Natural killer cell treated with Interleukin-12 subunit alpha and Interleukin-12 subunit beta and Interleukin-15 and Interleukin-18, amount 100 ng/mL, for 72 hours (primary cell): ENCODE data around the gene CADM1. TPM values are rescaled to one million over a fixed set of nuclear protein-coding genes. Genes with fewer than 3 reads are reported as not detected.

Experiments used
- ATAC-seq, 2 donors: fragments of 150-1000 bp; cut with Tn5 transposase in 1 of 2; sonication (Bioruptor Pico), chemical (Tn5 transposase) in 1 of 2; 2 replicates each; pipeline ENCODE4 v1.10.0; 2021
- DNase-seq: peaks from one replicate; pipeline ENCODE4 v3.0.0; 2022; ENCODE audit warnings: low spot score
- H3K27ac Mint-ChIP-seq, 2 donors: 1 replicate in 1 of 2; 2 replicates in 1 of 2; pipeline ENCODE4 v1.8.0; 2022; ENCODE audit warnings: mixed read lengths in 2 of 2, mild to moderate bottlenecking in 1 of 2, moderate library complexity in 1 of 2
- H3K27me3 Mint-ChIP-seq, 2 donors: 1 replicate in 1 of 2; 2 replicates in 1 of 2; pipeline ENCODE4 v1.8.0; 2022; ENCODE audit warnings: mixed read lengths in 2 of 2
- H3K36me3 Mint-ChIP-seq: one replicate; pipeline ENCODE4 v1.8.0; 2022; ENCODE audit warnings: mixed read lengths
- H3K4me1 Mint-ChIP-seq, 2 donors: 1 replicate in 1 of 2; 2 replicates in 1 of 2; pipeline ENCODE4 v1.8.0; 2022; ENCODE audit warnings: low read depth in 2 of 2, mixed read lengths in 2 of 2, mild to moderate bottlenecking in 1 of 2
- H3K4me3 Mint-ChIP-seq: one replicate; pipeline ENCODE4 v1.8.0; 2022; ENCODE audit warnings: mixed read lengths
- H3K9me3 Mint-ChIP-seq: 2 replicates; pipeline ENCODE4 v1.8.0; 2022; ENCODE audit warnings: mixed read lengths
- total RNA-seq, 2 donors: library from RNA; stranded (reverse); gene quantifications; one replicate each; pipeline ENCODE4 v1.2.3, GENCODE V29; 2022

The CADM1 gene
- total RNA-seq, 2 donors from 2014 or later = 0.50 to 1.0 TPM

- H3K4me1 Mint-ChIP-seq = peaks cover 0 to 3% of the 10 kb centered on the region in 2 donors
- H3K36me3 Mint-ChIP-seq = no peaks in the 10 kb centered on the region
- H3K27me3 Mint-ChIP-seq = peaks cover 16 to 26% of the 10 kb centered on the region in 2 donors
- no peak overlapping the region for H3K4me3 Mint-ChIP-seq
- H3K9me3 Mint-ChIP-seq = peaks cover 2% of the 10 kb centered on the region
- ATAC-seq = no peak
- DNase-seq = no peak
- H3K27ac Mint-ChIP-seq = no peak overlapping the region
Measured at GRCh38 chr11:115502636-115503082, 1.6 kb downstream of the CADM1 start.

GRCh38 chr11:115501893-115502589 lies 2.2 kb downstream of the CADM1 start:
- H3K9me3 Mint-ChIP-seq = peaks cover 2% of the 10 kb centered on the region
- DNase-seq (no peak), ATAC-seq (peak in 1 of 2 donors; percentile 18)
- H3K4me1 Mint-ChIP-seq = peaks cover 0 to 3% of the 10 kb centered on the region in 2 donors
- no peaks in the 10 kb centered on the region for H3K36me3 Mint-ChIP-seq
- peaks cover 16 to 26% of the 10 kb centered on the region in 2 donors for H3K27me3 Mint-ChIP-seq
- H3K27ac Mint-ChIP-seq = no peak overlapping the region
- no peak overlapping the region for H3K4me3 Mint-ChIP-seq

- H3K27ac Mint-ChIP-seq = no peak overlapping the region
- H3K4me3 Mint-ChIP-seq = no peak overlapping the region
- no peak for ATAC-seq
- DNase-seq = no peak
- H3K27me3 Mint-ChIP-seq = peaks cover 17 to 29% of the 10 kb centered on the region in 2 donors
- peaks cover 0 to 3% of the 10 kb centered on the region in 2 donors for H3K4me1 Mint-ChIP-seq
- no peaks in the 10 kb centered on the region for H3K36me3 Mint-ChIP-seq
- peaks cover 2% of the 10 kb centered on the region for H3K9me3 Mint-ChIP-seq
Measured at GRCh38 chr11:115501502-115501892, 2.7 kb downstream of the CADM1 start.

GRCh38 chr11:115500547-115501501 lies 3.4 kb downstream of the CADM1 start:
- Mint-ChIP-seq H3K4me3 (no peak overlapping the region), H3K27me3 (peaks cover 19 to 32% of the 10 kb centered on the region in 2 donors), H3K4me1 (peaks cover 0 to 3% of the 10 kb centered on the region in 2 donors), H3K27ac (no peak overlapping the region), H3K9me3 (peaks cover 2% of the 10 kb centered on the region), H3K36me3 (no peaks in the 10 kb centered on the region)
- DNase-seq = no peak
- ATAC-seq = no peak

- Mint-ChIP-seq H3K27me3 (peaks cover 15 to 23% of the 10 kb centered on the region in 2 donors), H3K27ac (no peak overlapping the region), H3K36me3 (no peaks in the 10 kb centered on the region), H3K9me3 (peaks cover 2% of the 10 kb centered on the region), H3K4me1 (peaks cover 0 to 3% of the 10 kb centered on the region in 2 donors), H3K4me3 (no peak overlapping the region)
- no peak for DNase-seq
- no peak for ATAC-seq
Measured at GRCh38 chr11:115499891-115500290, 4.3 kb downstream of the CADM1 start.

GRCh38 chr11:115499241-115499799 lies 4.9 kb downstream of the CADM1 start:
- no peak for ATAC-seq
- Mint-ChIP-seq H3K27ac (no peak overlapping the region), H3K4me3 (no peak overlapping the region), H3K27me3 (peaks cover 12 to 18% of the 10 kb centered on the region in 2 donors), H3K36me3 (no peaks in the 10 kb centered on the region), H3K9me3 (peaks cover 2% of the 10 kb centered on the region), H3K4me1 (no peaks in the 10 kb centered on the region)
- DNase-seq = no peak

GRCh38 chr11:115498354-115498753 lies 5.9 kb downstream of the CADM1 start:
- Mint-ChIP-seq H3K27ac (no peak overlapping the region), H3K36me3 (no peaks in the 10 kb centered on the region), H3K4me1 (no peaks in the 10 kb centered on the region), H3K4me3 (no peak overlapping the region), H3K27me3 (peaks cover 12 to 27% of the 10 kb centered on the region in 2 donors), H3K9me3 (peaks cover 2% of the 10 kb centered on the region)
- DNase-seq (no peak), ATAC-seq (no peak)

GRCh38 chr11:115497303-115497702 lies 6.9 kb downstream of the CADM1 start:
- Mint-ChIP-seq H3K27ac (no peak overlapping the region), H3K4me1 (no peaks in the 10 kb centered on the region), H3K36me3 (no peaks in the 10 kb centered on the region), H3K9me3 (peaks cover 2% of the 10 kb centered on the region), H3K4me3 (no peak overlapping the region), H3K27me3 (peaks cover 12 to 36% of the 10 kb centered on the region in 2 donors)
- ATAC-seq (no peak), DNase-seq (no peak)

GRCh38 chr11:115496892-115497291 lies 7.3 kb downstream of the CADM1 start:
- DNase-seq (no peak), ATAC-seq (no peak)
- Mint-ChIP-seq H3K4me1 (no peaks in the 10 kb centered on the region), H3K4me3 (no peak overlapping the region), H3K36me3 (no peaks in the 10 kb centered on the region), H3K9me3 (peaks cover 2% of the 10 kb centered on the region), H3K27me3 (peaks cover 12 to 38% of the 10 kb centered on the region in 2 donors), H3K27ac (no peak overlapping the region)

GRCh38 chr11:115493905-115494304 lies 10.3 kb downstream of the CADM1 start:
- H3K27ac Mint-ChIP-seq = no peak overlapping the region
- H3K36me3 Mint-ChIP-seq = peaks cover 5% of the 10 kb centered on the region
- no peak overlapping the region for H3K4me3 Mint-ChIP-seq
- DNase-seq (no peak), ATAC-seq (no peak)
- H3K27me3 Mint-ChIP-seq = peaks cover 22 to 56% of the 10 kb centered on the region in 2 donors
- H3K9me3 Mint-ChIP-seq = peaks cover 9% of the 10 kb centered on the region
- H3K4me1 Mint-ChIP-seq = no peaks in the 10 kb centered on the region

- ATAC-seq = no peak
- Mint-ChIP-seq H3K27me3 (peaks cover 19 to 56% of the 10 kb centered on the region in 2 donors), H3K4me3 (no peak overlapping the region), H3K9me3 (peaks cover 7% of the 10 kb centered on the region), H3K36me3 (peaks cover 5% of the 10 kb centered on the region), H3K27ac (no peak overlapping the region), H3K4me1 (no peaks in the 10 kb centered on the region)
- no peak for DNase-seq
Measured at GRCh38 chr11:115493488-115493887, 10.7 kb downstream of the CADM1 start.

GRCh38 chr11:115489466-115489865 lies 14.7 kb downstream of the CADM1 start:
- DNase-seq = no peak
- Mint-ChIP-seq H3K27me3 (peaks cover 12 to 58% of the 10 kb centered on the region in 2 donors), H3K9me3 (peaks cover 15% of the 10 kb centered on the region), H3K4me3 (no peak overlapping the region), H3K27ac (no peak overlapping the region), H3K36me3 (peaks cover 5% of the 10 kb centered on the region), H3K4me1 (no peaks in the 10 kb centered on the region)
- no peak for ATAC-seq

- H3K4me1 Mint-ChIP-seq = no peaks in the 10 kb centered on the region
- DNase-seq = no peak
- no peak for ATAC-seq
- H3K27me3 Mint-ChIP-seq = peaks cover 12 to 56% of the 10 kb centered on the region in 2 donors
- H3K36me3 Mint-ChIP-seq = peaks cover 5% of the 10 kb centered on the region
- peaks cover 15% of the 10 kb centered on the region for H3K9me3 Mint-ChIP-seq
- no peak overlapping the region for H3K27ac Mint-ChIP-seq
- no peak overlapping the region for H3K4me3 Mint-ChIP-seq
Measured at GRCh38 chr11:115488945-115489344, 15.3 kb downstream of the CADM1 start.
